HG03103 (cell line): Measurements from ENCODE around the gene ECE1.

Source experiments
- ATAC-seq: cut with Tn5 transposase; IDR thresholded peaks from one replicate; pipeline ENCODE4 v1.9.1; 2021; ENCODE audit warnings: low read depth; ENCODE audit not compliant: unreplicated experiment

ECE1 gene

GRCh38 chr1:21255943-21256320 lies 34.3 kb downstream of the ECE1 start:
- no peak for ATAC-seq

GRCh38 chr1:21255284-21255942 lies 34.9 kb downstream of the ECE1 start:
- no peak for ATAC-seq

- no peak for ATAC-seq
Observed at GRCh38 chr1:21254335-21254951, 35.8 kb downstream of the ECE1 start.

- no peak for ATAC-seq
Observed at GRCh38 chr1:21251773-21252471, 38.3 kb downstream of the ECE1 start.

- ATAC-seq: no peak
Observed at GRCh38 chr1:21249940-21250493, 40.2 kb downstream of the ECE1 start.

GRCh38 chr1:21247892-21248715 lies 42.2 kb downstream of the ECE1 start:
- ATAC-seq: no peak

- no peak for ATAC-seq
Observed at GRCh38 chr1:21246905-21247642, 43.2 kb downstream of the ECE1 start.

- no peak for ATAC-seq
Observed at GRCh38 chr1:21245688-21246229, 44.5 kb downstream of the ECE1 start.

GRCh38 chr1:21244986-21245687 lies 45.1 kb downstream of the ECE1 start:
- no peak for ATAC-seq

GRCh38 chr1:21244154-21244553 lies 46.1 kb downstream of the ECE1 start:
- ATAC-seq: no peak

- no peak for ATAC-seq
Observed at GRCh38 chr1:21242846-21243245, 47.4 kb downstream of the ECE1 start.

GRCh38 chr1:21241771-21242581 lies 48.3 kb downstream of the ECE1 start:
- ATAC-seq: no peak

GRCh38 chr1:21240706-21241105 lies 49.6 kb downstream of the ECE1 start:
- no peak for ATAC-seq

GRCh38 chr1:21239221-21239620 lies 51.0 kb downstream of the ECE1 start:
- no peak for ATAC-seq

GRCh38 chr1:21238141-21238800 lies 52.0 kb downstream of the ECE1 start:
- ATAC-seq: no peak

- no peak for ATAC-seq
Observed at GRCh38 chr1:21237446-21238088, 52.7 kb downstream of the ECE1 start.

GRCh38 chr1:21236178-21236577 lies 54.1 kb downstream of the ECE1 start:
- no peak for ATAC-seq
